Measurements from ENCODE around the gene PKD2.

DNA sequence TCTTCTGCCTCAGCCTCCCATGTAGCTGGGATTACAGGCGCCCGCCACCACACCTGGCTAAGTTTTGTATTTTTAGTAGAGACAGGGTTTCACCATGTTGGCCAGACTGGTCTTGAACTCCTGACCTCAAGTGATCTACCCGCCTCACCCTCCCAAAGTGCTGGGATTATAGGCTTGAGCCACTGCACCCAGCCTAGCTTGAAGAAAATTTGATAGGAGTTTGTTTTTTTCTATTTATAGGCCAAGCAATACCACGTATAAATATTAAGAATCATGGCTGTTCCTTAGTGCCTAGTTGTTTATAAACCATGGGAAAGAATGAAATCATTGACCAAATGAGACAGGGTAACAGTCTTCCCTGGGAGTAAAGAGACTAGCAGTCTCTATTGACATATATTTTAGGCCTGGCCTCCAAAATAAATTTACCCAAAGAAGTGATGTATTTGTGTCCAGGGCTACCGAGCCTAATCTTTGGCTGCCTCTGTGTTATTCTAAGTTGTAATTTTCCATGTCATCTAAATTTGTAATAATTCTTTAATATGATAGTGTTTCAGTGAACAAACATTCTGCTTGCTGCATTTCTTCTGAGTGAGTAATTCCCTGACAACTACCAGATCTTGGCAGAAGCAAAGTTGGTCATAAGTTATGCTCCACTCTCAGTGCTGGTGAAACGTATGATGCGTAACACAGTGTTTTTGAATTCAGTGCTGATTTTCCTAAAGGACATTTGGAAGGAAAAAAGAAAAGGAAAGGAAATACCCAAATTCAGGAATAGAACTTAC, 10.3 kb downstream of the PKD2 start:
- TF ChIP-seq POLR2A (IDR thresholded peaks at IDR 0.05; ENCODE audit: low read depth, low read length), result no peak
- no peak for TF ChIP-seq POLR2AphosphoS5 (IDR thresholded peaks at IDR 0.05; ENCODE audit: low read depth, low read length)

All from GM12892 (cell line).